Bone marrow (tissue), 2 donors: ENCODE measurements around the gene TDRD10.
"Not testable (repeated sequence)": the region's sequence is repeated elsewhere in the genome, so short reads cannot be mapped to it uniquely, and the experiment has no call there.

Experiments used
- DNase-seq, 2 donors: peaks; one replicate each; lab custom pipeline; 2025; lab: John Stamatoyannopoulos, UW

The TDRD10 gene

GRCh38 chr1:154479764-154480421, 22.1 kb upstream of the TDRD10 start:
- DNase-seq: peak in 1 of 2 donors; percentile 67

DNA sequence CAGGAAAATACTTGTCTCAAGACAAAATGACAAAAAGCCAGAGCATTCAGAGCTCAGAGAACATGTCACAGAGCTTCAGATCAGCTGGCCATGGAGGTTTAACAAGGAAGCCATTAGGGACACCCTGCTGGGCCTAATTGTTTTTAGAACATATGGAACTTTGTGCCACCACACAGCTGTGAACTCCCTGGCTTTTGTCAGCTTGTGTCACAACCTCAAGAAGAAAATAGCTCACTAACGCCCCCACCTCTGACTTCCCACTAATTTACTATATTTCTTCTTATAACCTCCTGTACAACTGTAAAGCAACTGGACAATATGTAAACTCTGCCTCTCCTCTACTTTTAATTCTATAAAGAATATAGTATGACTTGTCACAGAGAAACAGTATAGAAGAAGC, 21.0 kb upstream of the TDRD10 start:
- peak in 1 of 2 donors; percentile 19 for DNase-seq

DNA sequence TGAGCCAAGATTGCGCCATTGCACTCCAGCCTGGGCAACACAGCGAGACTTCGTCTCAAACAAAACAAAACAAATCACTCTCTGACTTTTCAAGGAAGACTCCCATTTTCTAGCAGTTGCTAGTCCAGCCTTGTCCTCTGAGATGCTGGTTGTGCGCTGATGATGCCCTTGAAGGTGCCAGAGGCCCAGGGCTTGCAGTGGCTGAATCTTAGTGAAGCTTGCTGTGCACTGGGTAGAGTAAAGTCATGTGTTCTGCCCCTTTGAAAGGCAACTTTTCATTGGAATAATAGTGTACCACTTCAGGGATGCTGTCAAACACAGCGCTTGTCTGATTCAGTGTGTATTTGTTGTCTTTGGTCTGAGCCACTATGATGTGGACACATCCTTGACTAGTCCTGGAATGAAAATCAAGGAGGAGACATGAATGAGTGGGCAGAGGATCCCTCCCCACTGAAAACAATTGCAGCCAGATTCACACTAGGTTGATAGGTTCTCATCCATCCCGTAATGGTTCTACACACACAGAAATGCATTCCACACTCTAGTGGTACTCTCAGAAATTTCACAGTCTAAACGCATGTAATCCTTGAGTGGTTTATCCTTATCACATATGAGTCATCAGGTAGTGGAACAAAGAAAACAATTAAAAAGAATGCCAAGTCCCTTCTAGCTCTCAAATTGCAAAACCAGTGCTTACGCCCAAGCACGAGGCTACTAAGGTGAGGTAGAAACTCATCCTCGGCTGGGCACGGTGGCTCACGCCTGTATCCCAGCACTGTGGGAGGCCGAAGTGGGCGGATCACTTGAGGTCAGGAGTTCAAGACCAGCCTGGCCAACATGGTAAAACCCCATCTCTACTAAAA, 17.8 kb upstream of the TDRD10 start:
- DNase-seq: no peak

GRCh38 chr1:154485106-154485505, 16.9 kb upstream of the TDRD10 start:
- DNase-seq: peak in 1 of 2 donors; percentile 74

DNA sequence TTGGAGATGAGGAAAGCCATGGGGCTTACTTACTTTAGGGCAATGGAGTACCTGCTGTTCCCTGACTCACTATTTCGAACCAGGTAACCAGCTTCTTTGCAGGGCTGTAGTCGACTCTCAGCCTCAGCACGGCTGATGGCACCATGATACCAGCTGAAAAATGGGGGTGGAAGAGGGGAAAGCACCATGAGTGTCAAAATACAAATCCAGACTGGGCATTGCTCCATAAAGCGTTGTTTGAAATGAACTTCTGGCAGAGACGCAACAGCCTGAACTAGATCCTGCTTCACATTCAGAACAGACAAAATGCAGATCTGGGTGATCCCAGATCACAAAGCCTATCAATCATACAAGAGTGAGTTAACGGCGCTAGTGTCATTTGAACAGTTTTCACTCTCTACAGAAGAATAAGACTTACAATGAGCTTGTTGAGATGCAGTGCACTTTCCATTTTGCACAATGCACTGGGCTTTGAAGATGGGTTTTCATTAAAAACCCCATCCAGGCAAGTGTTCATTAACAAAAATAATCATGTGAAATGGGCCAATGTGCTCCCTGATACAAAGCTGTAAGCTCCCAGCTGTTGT, 16.0 kb upstream of the TDRD10 start:
- DNase-seq: no peak

DNA sequence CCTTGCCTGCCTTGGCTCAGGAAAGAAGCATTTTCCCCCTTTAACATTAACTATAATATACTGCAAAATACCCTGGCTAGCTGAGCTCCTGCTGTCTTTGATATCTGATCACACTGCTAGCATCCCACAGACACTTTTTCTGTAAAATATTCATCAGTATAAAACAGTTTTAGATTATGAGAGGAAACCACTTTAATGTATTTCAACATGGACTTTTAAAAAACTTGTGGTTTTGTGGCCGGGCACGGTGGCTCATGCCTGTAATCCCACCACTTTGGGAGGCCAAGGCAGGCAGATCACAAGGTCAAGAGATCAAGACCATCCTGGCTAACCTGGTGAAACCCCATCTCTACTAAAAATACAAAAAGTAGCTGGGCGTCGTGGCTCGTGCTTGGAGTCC, 15.3 kb upstream of the TDRD10 start:
- DNase-seq: not testable (repeated sequence)

DNA sequence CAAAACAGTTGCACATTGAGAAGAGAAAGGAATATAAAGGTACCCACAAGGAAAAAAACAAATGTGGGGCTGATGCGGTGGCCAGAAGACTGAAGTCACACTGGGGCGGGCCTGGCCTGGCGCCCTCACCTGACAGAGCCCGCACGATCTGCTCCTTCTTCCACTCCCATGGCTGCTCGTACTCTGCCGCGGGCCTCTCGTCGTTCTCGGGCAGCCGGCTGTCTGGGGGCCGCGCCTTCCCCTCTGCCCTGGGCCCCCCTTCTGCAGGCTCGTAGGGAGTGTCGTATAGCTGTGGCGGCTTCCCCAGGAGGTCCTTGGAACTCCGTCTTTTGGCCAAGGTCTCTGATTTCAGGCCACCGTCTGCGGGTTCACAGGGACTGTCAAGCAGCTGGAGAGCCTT, 13.1 kb upstream of the TDRD10 start:
- DNase-seq: no peak

DNA sequence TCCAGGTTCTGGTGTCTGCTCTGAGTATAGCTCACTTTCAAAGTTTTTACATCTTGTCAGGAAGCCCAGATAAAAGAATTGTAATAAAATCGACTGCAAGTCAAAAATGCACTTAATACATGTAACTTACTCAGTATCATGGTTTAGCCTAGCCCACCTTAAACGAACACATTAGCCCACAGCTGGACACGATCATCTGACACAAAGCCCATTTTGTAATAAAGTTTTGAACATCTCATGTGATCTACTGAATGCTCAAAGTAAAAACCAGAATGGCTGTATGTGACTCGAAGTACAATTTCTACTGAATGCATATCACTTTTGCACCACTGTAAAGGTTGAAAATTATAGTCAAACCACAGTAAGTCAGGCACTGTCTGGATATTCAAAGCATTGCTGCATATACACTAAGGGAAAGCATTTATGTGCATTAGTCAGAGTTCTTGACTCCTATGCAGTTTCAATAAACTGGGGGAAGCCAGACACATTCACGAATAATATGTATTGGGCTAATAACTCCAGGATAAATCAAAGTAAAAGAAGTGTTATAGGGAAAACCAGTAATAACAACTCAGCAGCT, 12.2 kb upstream of the TDRD10 start:
- no peak for DNase-seq

GRCh38 chr1:154490317-154490716, 11.7 kb upstream of the TDRD10 start:
- peak in 1 of 2 donors; percentile 8 for DNase-seq

GRCh38 chr1:154492115-154492514, 9.9 kb upstream of the TDRD10 start:
- no peak for DNase-seq

GRCh38 chr1:154493276-154493675, 8.7 kb upstream of the TDRD10 start:
- DNase-seq: peak in 1 of 2 donors; percentile 28

GRCh38 chr1:154495496-154496273, 6.3 kb upstream of the TDRD10 start:
- DNase-seq: no peak

DNA sequence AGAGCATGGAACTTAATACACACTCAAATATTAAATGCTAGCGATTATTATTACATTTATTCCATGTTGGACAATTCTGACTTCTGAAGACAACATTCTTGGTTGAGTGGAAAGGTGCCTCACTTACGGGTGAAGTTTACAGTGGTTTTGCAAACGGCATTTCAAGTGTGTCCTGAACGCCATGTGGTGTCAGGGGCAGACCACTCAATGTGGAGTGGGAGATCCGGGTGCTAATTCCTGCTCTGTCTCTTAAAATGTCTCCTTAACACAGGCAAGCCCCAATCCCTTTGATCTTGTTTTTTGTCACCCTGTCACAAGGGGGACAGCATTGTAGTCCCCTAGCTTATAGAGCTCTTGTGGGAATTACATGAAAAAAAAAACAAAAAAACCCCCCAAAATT, 5.6 kb upstream of the TDRD10 start:
- no peak for DNase-seq

- peak in 1 of 2 donors; percentile 49 for DNase-seq
Measured at GRCh38 chr1:154497026-154497806, 4.8 kb upstream of the TDRD10 start.

GRCh38 chr1:154499446-154499845, 2.6 kb upstream of the TDRD10 start:
- DNase-seq: no peak

DNA sequence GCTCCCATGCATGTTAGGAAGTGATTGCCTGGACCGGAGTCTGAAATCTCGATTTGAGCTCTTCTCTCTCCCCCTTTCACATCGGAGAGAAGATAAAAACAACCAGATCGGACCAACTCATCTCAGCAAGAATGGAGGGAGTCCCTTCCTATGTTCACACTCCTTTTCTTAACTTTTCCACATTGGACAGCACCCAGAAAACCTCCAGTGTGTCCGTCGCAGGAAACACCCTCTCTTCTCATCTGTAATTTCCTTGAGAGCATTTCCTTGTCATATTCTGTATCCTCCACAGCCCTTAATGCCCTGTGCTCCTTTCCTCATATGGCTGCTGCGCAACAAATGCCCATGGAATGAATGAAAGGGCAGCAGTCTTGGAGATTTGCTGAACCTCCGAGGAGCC, 1.5 kb upstream of the TDRD10 start:
- DNase-seq: no peak

GRCh38 chr1:154501423-154502065, 475 bp upstream of the TDRD10 start:
- no peak for DNase-seq

GRCh38 chr1:154502744-154503115, 711 bp downstream of the TDRD10 start:
- DNase-seq: no peak

GRCh38 chr1:154503898-154504297, 1.9 kb downstream of the TDRD10 start:
- no peak for DNase-seq

DNA sequence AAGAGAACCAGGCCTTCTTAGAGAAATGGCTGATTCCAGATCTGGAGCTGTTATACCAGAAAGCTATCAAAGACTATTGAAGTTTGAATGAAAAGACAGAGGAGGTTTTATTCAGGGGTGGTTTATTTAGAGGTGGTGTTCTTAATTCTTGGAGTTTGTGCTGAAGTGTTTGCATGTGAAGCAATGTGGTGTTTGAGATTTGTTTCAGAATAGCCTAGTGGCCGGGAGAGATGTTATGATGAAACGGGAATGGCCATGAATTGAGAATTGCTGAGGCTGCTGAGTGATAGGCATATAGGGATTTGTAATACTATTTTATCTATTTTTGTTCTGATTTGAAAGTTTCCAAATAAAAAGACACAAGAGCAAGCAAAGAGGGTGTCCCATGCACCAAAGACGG, 10.7 kb downstream of the TDRD10 start:
- DNase-seq: no peak
